WTC11 (cell line): ENCODE measurements around the gene SLC31A1.

ENCODE experiments used
- E2F4 ChIP-seq: sonication (generic); formaldehyde crosslinking; IDR thresholded peaks from 2 replicates; pipeline ENCODE4 v1.8.1; 2022; ENCODE audit warnings: low read depth, mild to moderate bottlenecking, moderate library complexity, missing genetic modification reagents, borderline replicate concordance
- HMGA2 ChIP-seq: fragments of 250-450 bp; sonication (Bioruptor Pico); IDR thresholded peaks from 2 replicates; pipeline ENCODE4 v1.4.0; 2021; ENCODE audit warnings: mild to moderate bottlenecking, moderate library complexity
- JUN ChIP-seq: sonication (generic); formaldehyde crosslinking; IDR thresholded peaks from 2 replicates; pipeline ENCODE4 v1.8.0; 2023; ENCODE audit warnings: mild to moderate bottlenecking, missing genetic modification reagents

DNA sequence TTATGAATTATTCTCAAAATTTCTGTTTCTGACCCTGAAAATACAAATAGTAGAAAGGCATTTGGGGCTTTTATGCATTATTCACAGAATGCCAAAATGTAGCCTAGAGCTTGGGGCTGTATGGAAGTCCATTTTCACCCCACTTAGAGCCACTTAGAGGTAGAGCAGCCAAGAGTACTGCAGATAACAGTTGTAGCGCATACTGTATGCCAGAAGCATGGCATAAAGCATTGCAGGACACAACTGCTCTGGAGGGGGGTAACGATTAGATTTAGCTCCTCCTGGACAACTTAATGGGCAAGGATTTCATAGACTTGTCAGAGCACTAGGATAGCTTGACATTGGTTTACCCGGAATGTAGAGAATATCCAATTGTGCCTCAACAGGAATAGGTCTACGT, 15.7 kb downstream of the SLC31A1 start:
- TF ChIP-seq HMGA2 (CRISPR knock-in tag) = no peak
- TF ChIP-seq E2F4 = no peak
- no peak for TF ChIP-seq JUN (CRISPR knock-in tag)
